ENCODE results near the gene ACSBG1.

DNA sequence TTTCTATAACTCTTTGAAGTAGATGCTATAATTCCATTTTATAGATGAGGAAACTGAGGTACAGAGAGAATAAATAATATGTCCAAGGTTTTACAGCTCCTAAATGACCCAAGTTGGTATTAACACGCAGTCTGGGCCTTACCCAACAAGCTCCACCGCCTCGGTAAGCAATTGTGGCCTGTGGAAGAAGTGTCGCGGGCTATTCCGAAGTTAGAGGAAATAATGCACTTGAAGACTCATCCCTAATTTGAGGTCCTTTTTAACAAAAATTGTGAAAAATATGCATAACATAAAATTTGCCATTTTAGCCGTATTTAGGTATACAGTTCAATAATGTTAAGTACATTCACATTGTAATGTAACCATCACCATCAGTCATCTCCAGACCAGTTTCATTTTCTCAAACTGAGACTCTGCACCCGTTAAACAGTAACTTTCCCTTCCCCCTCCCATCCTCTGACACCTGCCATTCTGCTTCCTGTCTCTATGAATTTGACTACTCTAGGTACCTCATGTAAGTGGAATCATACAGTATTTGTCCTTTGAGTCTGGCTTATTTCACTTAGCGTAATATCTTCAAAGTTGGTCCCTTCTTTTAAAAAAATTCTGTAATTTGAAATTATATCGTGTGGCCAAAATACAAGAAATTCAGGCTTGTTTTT lies 67.0 kb downstream of the ACSBG1 start:
- TF ChIP-seq EZH2 (IDR thresholded peaks at IDR 0.05; ENCODE audit: insufficient read depth, poor library complexity, severe bottlenecking) (no peak), EZH2phosphoT487 (IDR thresholded peaks at IDR 0.05; ENCODE audit: insufficient read depth, low read depth) (no peak)

Data from GM23248 (cell line).